Lower leg skin (tissue), 3 donors: ENCODE results near the gene ALX3.

Experiments
- POLR2A ChIP-seq, 2 donors: fragments of 450-650 bp; IDR thresholded peaks; one replicate each; pipeline ENCODE4 v1.6.1; 2016 to 2017; ENCODE audit warnings: antibody characterized with exemption in 2 of 2, mild to moderate bottlenecking in 1 of 2, moderate library complexity in 1 of 2
- TF ChIP-seq, protein P1 (sequence below), 3 donors: fragments of 450-650 bp; IDR thresholded peaks; one replicate each; pipeline ENCODE4 v1.5.1; 2016; ENCODE audit warnings: antibody characterized with exemption in 3 of 3, mild to moderate bottlenecking in 3 of 3, moderate library complexity in 2 of 3

DNA sequence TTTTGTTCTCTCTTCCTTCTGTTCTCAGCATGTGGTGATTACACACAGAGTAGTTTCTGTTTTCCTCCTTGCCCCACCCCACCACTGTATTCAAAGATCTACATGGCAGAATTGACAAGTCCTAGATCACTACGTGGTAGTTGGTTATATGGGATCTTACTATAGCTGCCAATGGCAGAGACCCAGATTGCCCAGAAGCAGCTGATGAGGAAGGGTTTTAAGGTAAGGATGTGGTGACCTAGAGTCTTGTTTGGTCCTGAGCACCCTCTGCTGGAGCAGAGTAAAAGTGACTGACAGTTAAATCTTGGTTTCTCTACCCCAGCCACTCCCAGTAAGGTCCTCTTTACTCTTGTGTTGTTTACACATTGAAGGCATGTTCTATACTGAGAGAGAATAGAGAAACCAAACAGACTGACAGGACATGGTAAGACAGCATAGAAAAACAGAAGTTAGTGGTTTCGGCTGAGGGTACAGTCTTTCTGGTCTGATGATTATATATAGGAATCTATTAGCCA, 58.9 kb downstream of the ALX3 start:
- TF ChIP-seq, protein P1, sequence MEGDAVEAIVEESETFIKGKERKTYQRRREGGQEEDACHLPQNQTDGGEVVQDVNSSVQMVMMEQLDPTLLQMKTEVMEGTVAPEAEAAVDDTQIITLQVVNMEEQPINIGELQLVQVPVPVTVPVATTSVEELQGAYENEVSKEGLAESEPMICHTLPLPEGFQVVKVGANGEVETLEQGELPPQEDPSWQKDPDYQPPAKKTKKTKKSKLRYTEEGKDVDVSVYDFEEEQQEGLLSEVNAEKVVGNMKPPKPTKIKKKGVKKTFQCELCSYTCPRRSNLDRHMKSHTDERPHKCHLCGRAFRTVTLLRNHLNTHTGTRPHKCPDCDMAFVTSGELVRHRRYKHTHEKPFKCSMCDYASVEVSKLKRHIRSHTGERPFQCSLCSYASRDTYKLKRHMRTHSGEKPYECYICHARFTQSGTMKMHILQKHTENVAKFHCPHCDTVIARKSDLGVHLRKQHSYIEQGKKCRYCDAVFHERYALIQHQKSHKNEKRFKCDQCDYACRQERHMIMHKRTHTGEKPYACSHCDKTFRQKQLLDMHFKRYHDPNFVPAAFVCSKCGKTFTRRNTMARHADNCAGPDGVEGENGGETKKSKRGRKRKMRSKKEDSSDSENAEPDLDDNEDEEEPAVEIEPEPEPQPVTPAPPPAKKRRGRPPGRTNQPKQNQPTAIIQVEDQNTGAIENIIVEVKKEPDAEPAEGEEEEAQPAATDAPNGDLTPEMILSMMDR (IDR thresholded peaks at IDR 0.05), result no peak
- no peak for TF ChIP-seq POLR2A (IDR thresholded peaks at IDR 0.05)
